Effector CD8-positive, alpha-beta T cell (primary cell): ENCODE data around the gene MUC5AC.
"Not testable (repeated sequence)": the region's sequence is repeated elsewhere in the genome, so short reads cannot be mapped to it uniquely, and the experiment has no call there.

Source experiments
- DNase-seq: peaks from one replicate; lab custom pipeline; 2025; lab: John Stamatoyannopoulos, UW

MUC5AC gene

DNA sequence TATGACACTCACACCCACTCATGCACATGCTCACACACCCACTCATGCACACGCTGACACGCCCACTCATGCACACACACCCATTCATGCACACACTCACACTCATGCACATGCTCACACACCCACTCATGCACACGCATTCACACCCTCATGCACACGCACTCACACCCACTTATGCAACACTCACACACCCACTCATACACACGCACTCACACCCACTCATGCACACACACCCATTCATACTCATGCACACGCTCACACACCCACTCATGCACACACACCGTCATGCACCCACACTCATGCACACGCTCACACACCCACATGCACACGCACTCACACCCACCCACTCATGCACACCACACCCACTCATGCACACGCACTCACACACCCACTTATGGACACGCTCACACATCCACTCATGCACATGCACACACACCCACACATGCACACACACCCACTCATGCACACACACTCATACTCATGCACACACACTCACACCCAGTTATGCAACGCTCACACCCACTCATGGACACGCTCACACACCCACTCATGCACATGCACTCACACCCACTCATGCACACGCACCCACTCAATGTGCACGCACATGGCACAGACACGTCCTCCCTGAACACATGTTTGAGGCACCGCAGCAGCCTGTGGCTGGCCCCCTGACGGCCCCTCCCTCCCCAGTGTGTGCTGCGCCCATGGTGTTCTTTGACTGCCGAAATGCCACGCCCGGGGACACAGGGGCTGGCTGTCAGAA, 17.9 kb downstream of the MUC5AC start:
- DNase-seq: no peak

DNA sequence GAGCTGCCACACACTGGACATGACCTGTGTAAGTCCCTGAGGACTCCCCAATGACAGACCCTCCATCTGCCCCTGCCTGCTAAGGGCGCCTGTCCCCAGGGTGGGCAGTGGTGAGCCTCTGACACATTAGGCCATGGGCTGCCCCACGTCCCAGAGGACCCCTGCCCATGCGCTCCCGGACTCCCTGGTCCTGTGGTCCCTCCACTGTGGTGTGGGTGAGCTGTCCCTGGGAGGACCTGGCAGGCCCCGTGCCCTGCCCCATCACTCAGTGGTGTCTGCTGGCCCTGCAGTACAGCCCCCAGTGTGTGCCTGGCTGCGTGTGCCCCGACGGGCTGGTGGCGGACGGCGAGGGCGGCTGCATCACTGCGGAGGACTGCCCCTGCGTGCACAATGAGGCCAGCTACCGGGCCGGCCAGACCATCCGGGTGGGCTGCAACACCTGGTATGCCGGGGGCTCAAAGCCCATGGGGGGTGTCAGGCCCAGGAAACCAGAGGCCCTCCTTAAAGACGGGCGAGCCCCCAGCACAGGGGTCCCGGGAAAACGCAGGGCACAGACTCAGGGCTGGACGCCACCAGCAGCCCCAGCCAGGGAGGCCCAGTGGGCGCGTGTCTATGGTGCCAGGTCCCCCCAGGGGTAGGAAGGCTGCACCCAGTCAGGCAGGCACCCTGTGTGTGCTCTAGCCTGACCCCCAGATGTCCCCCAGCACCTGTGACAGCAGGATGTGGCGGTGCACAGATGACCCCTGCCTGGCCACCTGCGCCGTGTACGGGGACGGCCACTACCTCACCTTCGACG, 18.7 kb downstream of the MUC5AC start:
- no peak for DNase-seq

DNA sequence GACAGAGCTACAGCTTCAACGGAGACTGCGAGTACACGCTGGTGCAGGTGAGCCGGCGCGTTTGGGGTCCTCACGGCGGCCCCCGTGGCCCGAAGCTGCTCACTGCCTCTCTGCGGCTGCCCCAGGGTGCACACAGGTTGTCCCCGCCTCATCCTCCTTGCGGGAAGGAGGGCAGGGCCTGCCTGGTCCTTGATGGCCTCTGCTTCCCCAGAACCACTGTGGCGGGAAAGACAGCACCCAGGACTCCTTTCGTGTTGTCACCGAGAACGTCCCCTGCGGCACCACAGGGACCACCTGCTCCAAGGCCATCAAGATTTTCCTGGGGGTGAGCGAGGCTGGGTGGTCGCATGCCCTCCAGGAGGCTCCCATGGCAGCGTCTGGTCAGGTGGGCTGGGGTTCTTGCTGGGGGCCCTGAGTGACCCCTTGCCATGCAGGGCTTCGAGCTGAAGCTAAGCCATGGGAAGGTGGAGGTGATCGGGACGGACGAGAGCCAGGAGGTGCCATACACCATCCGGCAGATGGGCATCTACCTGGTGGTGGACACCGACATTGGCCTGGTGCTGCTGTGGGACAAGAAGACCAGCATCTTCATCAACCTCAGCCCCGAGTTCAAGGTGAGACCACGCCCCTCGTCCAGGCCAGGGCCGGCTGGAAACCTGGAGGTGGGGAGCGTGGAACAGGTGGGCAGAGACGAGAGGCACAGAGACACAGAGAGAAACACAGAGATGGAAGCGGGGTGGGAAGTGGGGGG, 19.4 kb downstream of the MUC5AC start:
- DNase-seq: no peak

DNA sequence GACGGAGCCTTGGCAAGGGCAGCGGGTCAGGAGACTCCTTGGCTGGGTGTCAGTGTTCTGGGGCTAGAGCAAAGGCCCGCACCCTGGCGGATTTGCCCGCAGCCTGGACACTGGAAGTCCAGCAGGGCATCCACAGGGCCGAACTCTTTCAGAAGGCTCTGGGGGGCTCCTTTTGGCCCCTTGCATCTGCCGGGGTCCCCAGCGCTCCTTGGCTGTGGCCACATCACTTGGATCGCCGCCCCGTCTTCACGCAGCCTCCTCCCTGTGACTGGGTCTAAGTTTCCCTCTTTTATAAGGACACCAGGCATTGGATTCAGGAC, 20.0 kb downstream of the MUC5AC start:
- no peak for DNase-seq

DNA sequence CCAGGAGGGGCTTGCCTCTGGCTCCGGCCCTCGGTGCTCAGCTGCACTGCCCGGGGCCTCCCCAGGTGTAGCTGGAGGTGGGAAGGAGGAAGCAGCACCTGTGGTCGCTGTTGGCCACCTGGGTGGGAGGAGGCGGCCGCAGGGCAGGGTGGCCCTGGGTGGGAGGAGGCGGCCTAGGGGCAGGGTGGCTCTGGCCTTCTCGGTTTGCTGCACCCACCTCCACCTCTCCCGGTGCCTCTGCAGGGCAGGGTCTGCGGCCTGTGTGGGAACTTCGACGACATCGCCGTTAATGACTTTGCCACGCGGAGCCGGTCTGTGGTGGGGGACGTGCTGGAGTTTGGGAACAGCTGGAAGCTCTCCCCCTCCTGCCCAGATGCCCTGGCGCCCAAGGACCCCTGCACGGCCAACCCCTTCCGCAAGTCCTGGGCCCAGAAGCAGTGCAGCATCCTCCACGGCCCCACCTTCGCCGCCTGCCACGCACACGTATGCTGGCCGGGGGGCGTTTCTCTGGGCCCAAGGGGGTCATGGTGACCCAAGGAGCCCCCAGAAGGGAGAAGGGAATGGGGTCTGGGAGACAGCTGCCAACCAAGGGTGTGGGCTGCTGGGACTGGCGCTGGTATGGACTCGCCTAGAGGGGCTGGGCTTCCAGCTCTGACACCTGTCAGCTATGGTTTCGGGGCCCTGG, 20.6 kb downstream of the MUC5AC start:
- no peak for DNase-seq

DNA sequence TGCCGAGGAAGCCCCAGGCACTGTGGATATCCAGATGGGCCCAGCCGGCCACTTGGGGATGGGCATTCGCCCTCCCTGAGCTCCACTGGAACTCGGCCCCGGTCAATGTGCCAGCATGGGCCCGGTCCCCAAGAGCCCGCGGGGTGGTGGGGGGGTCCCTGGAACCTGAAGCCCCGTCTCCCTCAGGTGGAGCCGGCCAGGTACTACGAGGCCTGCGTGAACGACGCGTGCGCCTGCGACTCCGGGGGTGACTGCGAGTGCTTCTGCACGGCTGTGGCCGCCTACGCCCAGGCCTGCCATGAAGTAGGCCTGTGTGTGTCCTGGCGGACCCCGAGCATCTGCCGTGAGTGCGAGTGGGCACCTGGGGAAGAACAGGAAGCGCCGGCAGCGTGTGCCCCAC, 21.2 kb downstream of the MUC5AC start:
- DNase-seq: no peak

DNA sequence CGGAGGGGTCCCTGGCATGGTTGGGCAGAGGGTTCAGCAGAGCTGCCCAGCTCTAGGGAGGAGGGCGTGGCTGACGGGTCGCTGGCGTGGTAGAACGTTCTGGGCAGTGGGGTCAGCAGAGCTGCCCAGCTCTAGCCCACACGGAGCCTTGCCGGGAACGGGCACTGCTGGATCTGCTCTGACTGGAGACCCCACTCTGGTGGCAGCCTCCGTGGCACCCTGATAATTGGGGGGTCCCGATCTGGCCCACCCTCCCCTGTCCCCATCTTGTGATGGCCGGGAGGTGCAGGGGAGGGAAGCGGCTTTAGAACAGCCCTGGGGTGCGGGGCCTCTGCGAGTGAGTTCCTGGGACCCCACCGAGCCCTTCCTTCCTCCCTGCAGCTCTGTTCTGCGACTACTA, 21.9 kb downstream of the MUC5AC start:
- no peak for DNase-seq

DNA sequence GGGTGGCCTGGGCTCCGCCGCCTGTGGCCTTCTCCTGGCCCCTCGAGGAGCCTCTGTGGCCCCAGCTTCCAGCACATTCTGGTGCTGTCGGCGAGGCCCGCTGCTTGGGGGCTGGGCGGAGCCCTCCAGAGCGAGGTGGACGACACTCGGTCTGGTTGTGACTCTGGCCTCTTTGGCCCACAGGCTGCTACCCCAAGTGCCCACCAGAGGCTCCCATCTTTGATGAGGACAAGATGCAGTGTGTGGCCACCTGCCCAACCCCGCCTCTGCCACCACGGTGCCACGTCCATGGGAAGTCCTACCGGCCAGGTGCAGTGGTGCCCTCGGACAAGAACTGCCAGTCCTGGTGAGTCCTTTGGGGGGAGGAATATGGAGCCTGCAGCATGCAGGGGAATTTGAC, 22.4 kb downstream of the MUC5AC start:
- no peak for DNase-seq

DNA sequence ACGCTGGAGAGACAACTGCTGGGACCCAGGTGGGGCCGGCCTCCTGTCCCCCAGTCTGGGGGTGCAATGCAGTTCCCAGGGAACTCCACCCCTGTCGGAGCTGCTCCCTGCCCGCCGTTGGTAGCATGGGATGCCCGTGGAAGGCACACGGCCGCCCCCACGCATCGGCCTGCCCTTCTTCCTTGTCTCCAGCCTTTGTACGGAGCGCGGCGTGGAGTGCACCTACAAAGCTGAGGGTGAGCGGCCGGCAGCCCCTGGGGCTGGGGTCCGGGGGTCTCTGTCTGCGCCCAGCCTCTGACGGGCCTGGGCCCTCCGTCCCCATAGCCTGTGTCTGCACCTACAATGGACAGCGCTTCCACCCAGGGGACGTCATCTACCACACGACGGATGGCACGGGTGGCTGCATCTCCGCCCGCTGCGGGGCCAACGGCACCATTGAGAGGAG, 23.2 kb downstream of the MUC5AC start:
- DNase-seq: no peak

DNA sequence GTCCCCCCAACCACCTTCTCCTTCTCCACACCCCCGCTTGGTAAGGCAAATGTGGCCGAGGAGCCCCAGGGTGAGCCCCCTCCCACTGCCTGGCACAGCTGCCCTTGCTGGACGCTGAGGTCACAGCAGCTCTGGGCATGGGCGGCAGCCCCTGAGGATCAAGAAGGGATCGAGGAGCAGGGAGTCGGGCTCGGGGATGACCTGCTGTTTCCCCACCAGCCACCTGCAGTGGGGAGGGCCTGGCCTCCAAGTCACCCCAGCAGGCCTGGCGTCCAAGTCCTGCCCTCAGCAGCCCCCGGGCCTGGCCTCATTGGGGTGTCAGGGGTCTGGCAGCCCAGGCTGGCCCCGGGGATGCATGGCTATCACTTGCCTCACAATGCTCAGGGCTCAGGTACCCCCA, 23.7 kb downstream of the MUC5AC start:
- no peak for DNase-seq

DNA sequence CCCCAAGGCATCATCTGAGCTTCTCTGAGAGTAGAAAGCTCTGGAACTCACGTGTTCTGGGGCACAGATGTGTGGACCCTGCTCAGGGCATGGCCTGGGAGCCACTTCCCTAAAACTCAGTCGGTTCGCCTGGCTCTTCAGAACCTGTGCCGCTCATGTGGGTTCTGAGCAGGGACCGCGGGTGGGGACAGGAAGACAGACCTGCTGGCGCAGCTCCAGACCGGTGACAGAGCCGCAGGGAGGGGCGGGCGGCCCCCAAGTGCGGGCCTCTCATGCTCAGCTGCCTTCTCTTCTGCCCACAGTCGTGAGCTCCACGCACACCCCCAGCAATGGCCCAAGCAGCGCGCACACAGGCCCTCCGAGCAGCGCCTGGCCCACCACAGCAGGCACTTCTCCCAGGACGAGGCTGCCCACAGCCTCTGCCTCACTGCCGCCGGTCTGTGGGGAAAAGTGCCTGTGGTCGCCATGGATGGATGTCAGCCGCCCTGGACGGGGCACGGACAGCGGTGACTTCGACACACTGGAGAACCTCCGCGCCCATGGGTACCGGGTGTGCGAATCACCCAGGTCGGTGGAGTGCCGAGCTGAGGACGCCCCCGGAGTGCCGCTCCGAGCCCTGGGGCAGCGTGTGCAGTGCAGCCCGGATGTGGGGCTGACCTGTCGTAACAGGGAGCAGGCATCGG, 24.2 kb downstream of the MUC5AC start:
- no peak for DNase-seq

DNA sequence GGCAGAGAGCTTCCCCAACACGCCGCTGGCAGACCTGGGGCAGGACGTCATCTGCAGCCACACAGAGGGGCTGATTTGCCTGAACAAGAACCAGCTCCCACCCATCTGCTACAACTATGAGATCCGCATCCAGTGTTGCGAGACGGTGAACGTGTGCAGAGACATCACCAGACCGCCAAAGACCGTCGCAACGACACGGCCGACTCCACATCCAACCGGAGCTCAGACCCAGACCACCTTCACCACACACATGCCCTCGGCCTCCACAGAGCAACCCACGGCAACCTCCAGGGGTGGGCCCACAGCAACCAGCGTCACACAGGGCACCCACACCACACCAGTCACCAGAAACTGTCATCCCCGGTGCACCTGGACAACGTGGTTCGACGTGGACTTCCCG, 26.4 kb downstream of the MUC5AC start:
- not testable (repeated sequence) for DNase-seq

DNA sequence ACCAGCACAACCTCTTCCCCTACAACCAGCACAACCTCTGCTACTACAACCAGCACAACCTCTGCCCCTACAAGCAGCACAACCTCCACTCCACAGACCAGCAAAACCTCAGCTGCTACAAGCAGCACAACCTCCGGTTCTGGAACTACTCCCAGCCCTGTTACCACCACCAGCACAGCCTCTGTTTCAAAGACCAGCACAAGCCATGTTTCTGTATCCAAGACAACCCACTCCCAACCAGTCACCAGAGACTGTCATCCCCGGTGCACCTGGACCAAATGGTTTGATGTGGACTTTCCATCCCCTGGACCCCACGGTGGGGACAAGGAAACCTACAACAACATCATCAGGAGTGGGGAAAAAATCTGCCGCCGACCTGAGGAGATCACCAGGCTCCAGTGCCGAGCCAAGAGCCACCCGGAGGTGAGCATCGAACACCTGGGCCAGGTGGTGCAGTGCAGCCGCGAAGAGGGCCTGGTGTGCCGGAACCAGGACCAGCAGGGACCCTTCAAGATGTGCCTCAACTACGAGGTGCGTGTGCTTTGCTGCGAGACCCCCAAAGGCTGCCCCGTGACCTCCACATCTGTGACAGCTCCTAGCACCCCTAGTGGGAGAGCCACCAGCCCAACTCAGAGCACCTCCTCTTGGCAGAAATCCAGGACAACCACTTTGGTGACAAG, 30.8 kb downstream of the MUC5AC start:
- DNase-seq: not testable (repeated sequence)

DNA sequence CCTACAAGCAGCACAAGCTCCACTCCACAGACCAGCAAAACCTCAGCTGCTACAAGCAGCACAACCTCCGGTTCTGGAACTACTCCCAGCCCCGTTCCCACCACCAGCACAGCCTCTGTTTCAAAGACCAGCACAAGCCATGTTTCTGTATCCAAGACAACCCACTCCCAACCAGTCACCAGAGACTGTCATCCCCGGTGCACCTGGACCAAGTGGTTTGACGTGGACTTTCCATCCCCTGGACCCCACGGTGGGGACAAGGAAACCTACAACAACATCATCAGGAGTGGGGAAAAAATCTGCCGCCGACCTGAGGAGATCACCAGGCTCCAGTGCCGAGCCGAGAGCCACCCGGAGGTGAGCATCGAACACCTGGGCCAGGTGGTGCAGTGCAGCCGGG, 32.1 kb downstream of the MUC5AC start:
- not testable (repeated sequence) for DNase-seq

DNA sequence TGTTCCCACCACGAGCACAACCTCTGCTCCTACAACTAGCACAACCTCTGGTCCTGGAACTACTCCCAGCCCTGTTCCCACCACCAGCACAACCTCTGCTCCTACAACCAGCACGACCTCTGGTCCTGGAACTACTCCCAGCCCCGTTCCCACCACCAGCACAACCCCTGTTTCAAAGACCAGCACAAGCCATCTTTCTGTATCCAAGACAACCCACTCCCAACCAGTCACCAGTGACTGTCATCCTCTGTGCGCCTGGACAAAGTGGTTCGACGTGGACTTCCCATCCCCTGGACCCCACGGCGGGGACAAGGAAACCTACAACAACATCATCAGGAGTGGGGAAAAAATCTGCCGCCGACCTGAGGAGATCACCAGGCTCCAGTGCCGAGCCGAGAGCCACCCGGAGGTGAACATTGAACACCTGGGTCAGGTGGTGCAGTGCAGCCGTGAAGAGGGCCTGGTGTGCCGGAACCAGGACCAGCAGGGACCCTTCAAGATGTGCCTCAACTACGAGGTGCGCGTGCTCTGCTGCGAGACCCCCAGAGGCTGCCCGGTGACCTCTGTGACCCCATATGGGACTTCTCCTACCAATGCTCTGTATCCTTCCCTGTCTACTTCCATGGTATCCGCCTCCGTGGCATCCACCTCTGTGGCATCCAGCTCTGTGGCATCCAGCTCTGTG, 34.2 kb downstream of the MUC5AC start:
- not testable (repeated sequence) for DNase-seq

DNA sequence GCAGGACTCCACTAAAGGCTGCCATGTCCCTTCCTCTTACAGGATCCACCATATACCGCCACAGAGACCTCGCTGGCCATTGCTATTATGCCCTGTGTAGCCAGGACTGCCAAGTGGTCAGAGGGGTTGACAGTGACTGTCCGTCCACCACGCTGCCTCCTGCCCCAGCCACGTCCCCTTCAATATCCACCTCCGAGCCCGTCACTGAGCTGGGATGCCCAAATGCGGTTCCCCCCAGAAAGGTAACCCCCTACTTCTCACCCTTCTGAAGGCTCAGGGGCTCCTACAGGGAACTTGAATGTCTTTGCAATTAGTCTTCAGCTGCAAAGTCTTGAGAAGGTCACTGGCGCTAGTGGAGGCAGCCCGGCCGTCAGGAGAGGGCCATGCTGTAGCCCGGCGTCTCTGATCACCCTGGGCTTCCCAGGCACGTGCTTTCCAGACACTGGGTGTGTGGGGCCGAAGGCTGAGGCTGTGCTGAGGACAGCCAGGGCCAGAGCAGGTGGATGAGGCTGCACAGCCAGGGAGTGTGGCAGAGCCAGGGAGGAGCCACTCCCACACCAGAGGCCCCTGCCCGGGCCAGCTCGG, 35.1 kb downstream of the MUC5AC start:
- DNase-seq: no peak

DNA sequence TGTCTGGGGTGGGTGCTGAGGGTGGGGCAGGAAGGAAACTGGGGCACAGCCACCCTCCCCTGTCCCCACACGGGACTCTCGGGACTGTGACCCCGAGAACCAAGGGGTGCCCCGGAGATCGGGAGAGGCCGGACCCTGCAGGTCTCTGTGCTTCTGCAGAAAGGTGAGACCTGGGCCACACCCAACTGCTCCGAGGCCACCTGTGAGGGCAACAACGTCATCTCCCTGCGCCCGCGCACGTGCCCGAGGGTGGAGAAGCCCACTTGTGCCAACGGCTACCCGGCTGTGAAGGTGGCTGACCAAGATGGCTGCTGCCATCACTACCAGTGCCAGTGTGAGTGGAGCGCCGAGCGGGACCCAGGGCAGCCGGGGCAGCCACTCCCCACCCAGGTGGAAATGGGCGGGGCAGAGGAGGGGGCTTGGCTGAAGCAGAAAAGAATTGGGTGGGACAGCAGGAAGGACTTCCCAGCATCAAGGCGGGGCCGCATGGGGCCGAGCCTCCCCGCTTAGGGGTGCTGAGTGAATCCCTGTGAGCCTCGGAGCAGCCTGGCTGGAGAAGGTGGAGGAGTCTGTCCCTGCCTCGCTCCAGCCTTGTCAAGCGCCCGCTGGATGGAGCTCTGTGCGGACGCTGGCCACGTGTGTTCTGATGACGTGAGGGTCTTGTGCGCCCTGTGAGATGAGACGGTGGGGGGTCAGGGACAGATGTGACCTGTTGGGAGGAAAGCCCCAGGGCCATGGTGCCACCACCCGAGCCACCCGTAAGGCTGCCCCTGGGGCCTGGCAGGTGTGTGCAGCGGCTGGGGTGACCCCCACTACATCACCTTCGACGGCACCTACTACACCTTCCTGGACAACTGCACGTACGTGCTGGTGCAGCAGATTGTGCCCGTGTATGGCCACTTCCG, 35.8 kb downstream of the MUC5AC start:
- no peak for DNase-seq

DNA sequence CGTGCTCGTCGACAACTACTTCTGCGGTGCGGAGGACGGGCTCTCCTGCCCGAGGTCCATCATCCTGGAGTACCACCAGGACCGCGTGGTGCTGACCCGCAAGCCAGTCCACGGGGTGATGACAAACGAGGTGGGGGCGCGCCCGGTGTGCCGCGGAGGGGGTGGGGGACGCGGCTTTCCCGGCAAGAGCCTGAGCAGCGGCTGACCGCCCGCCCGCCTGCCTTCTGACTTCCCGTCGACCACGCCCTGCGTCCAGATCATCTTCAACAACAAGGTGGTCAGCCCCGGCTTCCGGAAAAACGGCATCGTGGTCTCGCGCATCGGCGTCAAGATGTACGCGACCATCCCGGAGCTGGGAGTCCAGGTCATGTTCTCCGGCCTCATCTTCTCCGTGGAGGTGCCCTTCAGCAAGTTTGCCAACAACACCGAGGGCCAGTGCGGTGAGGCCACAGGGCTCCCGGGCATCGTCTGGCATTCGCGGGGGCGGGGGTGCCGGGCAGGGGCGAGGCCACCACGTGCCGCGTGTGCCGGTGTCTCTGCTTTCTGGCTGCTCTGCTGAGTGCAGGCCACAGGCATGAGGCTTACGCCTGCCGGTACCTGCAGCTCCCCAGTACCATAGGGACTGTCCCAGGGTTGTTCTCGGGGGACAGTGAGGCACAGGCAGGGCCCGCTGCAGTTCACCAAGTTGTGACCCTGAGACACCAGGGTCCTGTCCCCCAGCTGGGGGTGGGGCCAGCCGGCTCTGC, 36.7 kb downstream of the MUC5AC start:
- no peak for DNase-seq
